ENCODE measurements around the gene KYNU.

DNA sequence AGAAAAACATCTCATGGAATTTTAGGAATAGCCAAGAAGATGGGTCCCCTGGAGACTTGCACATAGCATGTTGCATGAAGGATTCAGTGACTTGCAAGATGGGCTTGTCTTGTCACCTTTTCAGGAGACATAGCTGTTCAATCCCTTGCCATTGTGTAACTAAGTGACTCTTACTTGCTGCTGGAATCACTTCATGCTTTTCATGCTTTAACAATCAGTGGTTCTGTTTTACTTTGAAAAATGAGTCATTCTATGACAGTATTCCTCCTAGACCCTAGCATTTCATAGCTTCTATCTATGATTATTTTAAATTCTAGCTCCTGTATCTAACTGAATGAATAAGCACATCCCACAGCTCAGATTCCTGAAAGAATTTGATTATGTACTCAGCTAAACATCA is 2.8 kb downstream of the KYNU start:
- TF ChIP-seq GATA2 (IDR thresholded peaks at IDR 0.05; ENCODE audit: low read depth, low read length) (no peak), GATA3 (IDR thresholded peaks at IDR 0.05; ENCODE audit: low read depth, low read length) (no peak)

Measured in SH-SY5Y (cell line).